ENCODE results near the gene TMEM132D.

The TMEM132D gene

GRCh38 chr12:129119537-129119936 is 784.3 kb downstream of the TMEM132D start:
- H3K9me3 Mint-ChIP-seq = peaks cover 0 to 37% of the 10 kb centered on the region in 2 donors
- no peaks in the 10 kb centered on the region for H3K4me1 Mint-ChIP-seq
- DNase-seq = no peak
- H3K27me3 Mint-ChIP-seq = peaks cover 8% of the 10 kb centered on the region
- no peak for ATAC-seq
- H3K27ac Mint-ChIP-seq = no peak overlapping the region
- H3K4me3 Mint-ChIP-seq = no peak overlapping the region

GRCh38 chr12:129115558-129115957 is 788.3 kb downstream of the TMEM132D start:
- Mint-ChIP-seq H3K27me3 (peaks cover 10% of the 10 kb centered on the region), H3K27ac (peak overlapping the region in 1 of 2 donors; percentile 67), H3K4me3 (no peak overlapping the region), H3K9me3 (peaks cover 0 to 22% of the 10 kb centered on the region in 2 donors), H3K4me1 (no peaks in the 10 kb centered on the region)
- ATAC-seq (no peak), DNase-seq (no peak)

GRCh38 chr12:129110575-129110974 is 793.2 kb downstream of the TMEM132D start:
- no peak overlapping the region for H3K27ac Mint-ChIP-seq
- H3K9me3 Mint-ChIP-seq = peaks cover 0 to 32% of the 10 kb centered on the region in 2 donors
- no peaks in the 10 kb centered on the region for H3K4me1 Mint-ChIP-seq
- DNase-seq (no peak), ATAC-seq (no peak)
- no peak overlapping the region for H3K4me3 Mint-ChIP-seq
- peaks cover 10% of the 10 kb centered on the region for H3K27me3 Mint-ChIP-seq

- Mint-ChIP-seq H3K4me3 (no peak overlapping the region), H3K9me3 (peaks cover 0 to 21% of the 10 kb centered on the region in 2 donors), H3K27me3 (peaks cover under 1% of the 10 kb centered on the region), H3K4me1 (no peaks in the 10 kb centered on the region), H3K27ac (no peak overlapping the region)
- DNase-seq (no peak), ATAC-seq (no peak)
Observed at GRCh38 chr12:129109174-129110001, 794.4 kb downstream of the TMEM132D start.

- Mint-ChIP-seq H3K27me3 (no peaks in the 10 kb centered on the region), H3K9me3 (peaks cover 0 to 27% of the 10 kb centered on the region in 2 donors), H3K4me3 (no peak overlapping the region), H3K27ac (no peak overlapping the region), H3K4me1 (no peaks in the 10 kb centered on the region)
- DNase-seq (no peak), ATAC-seq (no peak)
Observed at GRCh38 chr12:129106772-129107171, 797.1 kb downstream of the TMEM132D start.

- ATAC-seq (no peak), DNase-seq (no peak)
- Mint-ChIP-seq H3K27me3 (no peaks in the 10 kb centered on the region), H3K4me3 (no peak overlapping the region), H3K27ac (no peak overlapping the region), H3K9me3 (peaks cover 0 to 15% of the 10 kb centered on the region in 2 donors), H3K4me1 (no peaks in the 10 kb centered on the region)
Observed at GRCh38 chr12:129103231-129103630, 800.6 kb downstream of the TMEM132D start.

GRCh38 chr12:129102233-129102632 is 801.6 kb downstream of the TMEM132D start:
- no peak overlapping the region for H3K27ac Mint-ChIP-seq
- ATAC-seq (no peak), DNase-seq (no peak)
- H3K27me3 Mint-ChIP-seq = no peaks in the 10 kb centered on the region
- H3K4me1 Mint-ChIP-seq = no peaks in the 10 kb centered on the region
- H3K4me3 Mint-ChIP-seq = no peak overlapping the region
- H3K9me3 Mint-ChIP-seq = peaks cover 0 to 15% of the 10 kb centered on the region in 2 donors

- H3K4me1 Mint-ChIP-seq = no peaks in the 10 kb centered on the region
- H3K4me3 Mint-ChIP-seq = no peak overlapping the region
Observed at GRCh38 chr12:129101816-129102215, 802.0 kb downstream of the TMEM132D start.

GRCh38 chr12:129101404-129101803 is 802.4 kb downstream of the TMEM132D start:
- ATAC-seq (no peak), DNase-seq (no peak)
- H3K9me3 Mint-ChIP-seq = peaks cover 0 to 10% of the 10 kb centered on the region in 2 donors
- no peak overlapping the region for H3K4me3 Mint-ChIP-seq
- H3K27ac Mint-ChIP-seq = peak overlapping the region in 1 of 2 donors; percentile 71
- H3K4me1 Mint-ChIP-seq = no peaks in the 10 kb centered on the region
- H3K27me3 Mint-ChIP-seq = no peaks in the 10 kb centered on the region

More at GRCh38 chr12:129101816-129102215, 802.0 kb downstream of the TMEM132D start:
- no peak for DNase-seq
- H3K27me3 Mint-ChIP-seq = no peaks in the 10 kb centered on the region
- ATAC-seq = no peak
- no peak overlapping the region for H3K27ac Mint-ChIP-seq
- peaks cover 0 to 14% of the 10 kb centered on the region in 2 donors for H3K9me3 Mint-ChIP-seq

- ATAC-seq (no peak), DNase-seq (no peak)
- Mint-ChIP-seq H3K4me1 (no peaks in the 10 kb centered on the region), H3K27ac (no peak overlapping the region), H3K4me3 (no peak overlapping the region), H3K27me3 (no peaks in the 10 kb centered on the region), H3K9me3 (peaks cover 0 to 6% of the 10 kb centered on the region in 2 donors)
Observed at GRCh38 chr12:129097451-129097850, 806.4 kb downstream of the TMEM132D start.

- Mint-ChIP-seq H3K4me3 (no peak overlapping the region), H3K27me3 (no peaks in the 10 kb centered on the region), H3K4me1 (no peaks in the 10 kb centered on the region), H3K9me3 (peaks cover 0 to 6% of the 10 kb centered on the region in 2 donors), H3K27ac (no peak overlapping the region)
- no peak for DNase-seq
- ATAC-seq = no peak
Observed at GRCh38 chr12:129096968-129097367, 806.9 kb downstream of the TMEM132D start.

GRCh38 chr12:129096184-129096583 is 807.6 kb downstream of the TMEM132D start:
- H3K27ac Mint-ChIP-seq = no peak overlapping the region
- DNase-seq (no peak), ATAC-seq (no peak)
- no peaks in the 10 kb centered on the region for H3K4me1 Mint-ChIP-seq
- peaks cover 0 to 6% of the 10 kb centered on the region in 2 donors for H3K9me3 Mint-ChIP-seq
- H3K4me3 Mint-ChIP-seq = no peak overlapping the region
- no peaks in the 10 kb centered on the region for H3K27me3 Mint-ChIP-seq

- Mint-ChIP-seq H3K27ac (no peak overlapping the region), H3K4me3 (no peak overlapping the region), H3K4me1 (no peaks in the 10 kb centered on the region), H3K9me3 (peaks cover 4 to 7% of the 10 kb centered on the region in 2 donors), H3K27me3 (no peaks in the 10 kb centered on the region)
- ATAC-seq (peak; percentile 40), DNase-seq (no peak)
Observed at GRCh38 chr12:129089576-129089975, 814.2 kb downstream of the TMEM132D start.

GRCh38 chr12:129084875-129085826 is 818.7 kb downstream of the TMEM132D start:
- DNase-seq = no peak
- H3K4me3 Mint-ChIP-seq = no peak overlapping the region
- H3K4me1 Mint-ChIP-seq = no peaks in the 10 kb centered on the region
- peaks cover 4 to 7% of the 10 kb centered on the region in 2 donors for H3K9me3 Mint-ChIP-seq
- H3K27me3 Mint-ChIP-seq = no peaks in the 10 kb centered on the region
- peak; percentile 32 for ATAC-seq
- H3K27ac Mint-ChIP-seq = no peak overlapping the region

GRCh38 chr12:129083121-129083840 is 820.5 kb downstream of the TMEM132D start:
- H3K27me3 Mint-ChIP-seq = no peaks in the 10 kb centered on the region
- no peaks in the 10 kb centered on the region for H3K4me1 Mint-ChIP-seq
- H3K9me3 Mint-ChIP-seq = peaks cover 4 to 7% of the 10 kb centered on the region in 2 donors
- H3K27ac Mint-ChIP-seq = no peak overlapping the region
- H3K4me3 Mint-ChIP-seq = no peak overlapping the region
- DNase-seq = no peak
- ATAC-seq = no peak
